HepG2 (cell line): Measurements from ENCODE around the gene OR11H6. TPM values are rescaled to one million over a fixed set of nuclear protein-coding genes. Genes with fewer than 3 reads are reported as not detected.
"Not testable (repeated sequence)": the region's sequence is repeated elsewhere in the genome, so short reads cannot be mapped to it uniquely, and the experiment has no call there.

Source experiments
- ATAC-seq: fragments of 200-7000 bp; cut with Tn5 transposase; 3 replicates; pipeline ENCODE4 v1.9.1; 2020; ENCODE audit warnings: mild to moderate bottlenecking, moderate library complexity
- BruUV-seq: library from RNA; stranded (reverse); fragments of 400-500 nt; replicated peaks from 2 replicates; lab custom pipeline; 2021; lab: Mats Ljungman, UMichigan
- CTCF ChIA-PET: fragments of 300-600 bp; formaldehyde crosslinking; extraction: SDS; loops from one replicate; lab custom pipeline; 2021; ENCODE audit warnings: low total read pairs, inconsistent platforms, low intra/inter-chr PET ratio; lab: Yijun Ruan, JAX
- POLR2A ChIA-PET: fragments of 350-600 bp; sonication (Branson Sonifier 250); formaldehyde crosslinking; loops from one replicate; lab custom pipeline; 2020; ENCODE audit warnings: antibody characterized with exemption, inconsistent platforms; lab: Yijun Ruan, JAX
- DNase-seq: peaks from one replicate; pipeline ENCODE4 v3.0.0-alpha.2; 2015; ENCODE audit warnings: low spot score
- FAIRE-seq: peaks from 3 replicates; lab custom pipeline; 2011; peaks lifted over from hg19 to GRCh38; lab: Jason Lieb, UNC
- H2AFZ ChIP-seq: one replicate; pipeline ENCODE4 v1.6.1; 2011; ENCODE audit warnings: low read length, inconsistent platforms
- H3K27ac ChIP-seq: fragments of 300-600 bp; 3 replicates; pipeline ENCODE4 v1.8.0; 2011; ENCODE audit warnings: mixed run types, mild to moderate bottlenecking, mixed read lengths, low read length, inconsistent platforms; ENCODE audit not compliant: insufficient read depth; ENCODE audit errors: extremely low read length
- H3K27me3 ChIP-seq, 2 experiments: fragments of 200-600 bp in 1 of 2; 2 replicates in 1 of 2; 3 replicates in 1 of 2; pipeline versions ENCODE4 v1.6.0 to v1.8.0; 2011; ENCODE audit warnings: low read length in 2 of 2, mild to moderate bottlenecking in 2 of 2, moderate library complexity in 2 of 2, inconsistent platforms in 1 of 2; ENCODE audit not compliant: insufficient read depth in 2 of 2, control insufficient read depth in 1 of 2
- H3K36me3 ChIP-seq, 2 experiments: fragments of 200-600 bp in 1 of 2; replicated peaks in 1 of 2; 2 replicates in 1 of 2; 3 replicates in 1 of 2; pipeline versions ENCODE4 v1.5.1 to v1.8.0; 2011; ENCODE audit warnings: low read length in 2 of 2, inconsistent platforms in 1 of 2; ENCODE audit not compliant: insufficient read depth in 2 of 2, control insufficient read depth in 1 of 2
- H3K4me1 ChIP-seq: 2 replicates; pipeline ENCODE4 v1.5.1; 2012; ENCODE audit warnings: low read length, inconsistent platforms; ENCODE audit not compliant: insufficient read depth
- H3K4me2 ChIP-seq: 2 replicates; pipeline ENCODE4 v1.6.0; 2011; ENCODE audit warnings: low read depth, low read length, inconsistent platforms
- H3K4me3 ChIP-seq, 3 experiments: fragments of 200-600 bp in 1 of 3; sonication (generic), shearing (Covaris generic) in 1 of 3; replicated peaks in 1 of 3; 2 replicates each; pipeline ENCODE4 v1.5.1; 2011 to 2016; ENCODE audit warnings: low read length in 3 of 3, inconsistent platforms in 2 of 3, low read depth in 2 of 3, mild to moderate bottlenecking in 2 of 3, control low read depth in 1 of 3, mixed read lengths in 1 of 3; ENCODE audit not compliant: insufficient read depth in 1 of 3
- H3K79me2 ChIP-seq: one replicate; pipeline ENCODE4 v1.6.1; 2011; ENCODE audit warnings: low read length, inconsistent platforms; ENCODE audit not compliant: insufficient read depth
- H3K9ac ChIP-seq: 2 replicates; pipeline ENCODE4 v1.6.0; 2011; ENCODE audit warnings: mild to moderate bottlenecking, low read depth, low read length, inconsistent platforms; ENCODE audit not compliant: insufficient read depth
- H3K9me3 ChIP-seq: 2 replicates; pipeline ENCODE4 v1.5.1; 2012; ENCODE audit warnings: mild to moderate bottlenecking, low read length
- H4K20me1 ChIP-seq: 2 replicates; pipeline ENCODE4 v1.6.0; 2011; ENCODE audit warnings: inconsistent platforms, mild to moderate bottlenecking, low read length, moderate library complexity; ENCODE audit not compliant: insufficient read depth
- JUND ChIP-seq: sonication (generic); formaldehyde crosslinking; IDR thresholded peaks from 2 replicates; pipeline ENCODE4 v1.8.0; 2022; ENCODE audit warnings: mild to moderate bottlenecking, missing genetic modification reagents
- MIER3 ChIP-seq: IDR thresholded peaks from 2 replicates; pipeline ENCODE4 v1.6.1; 2016; ENCODE audit warnings: missing compliant biosample characterization, borderline replicate concordance
- SOX13 ChIP-seq, 3 experiments: fragments of 450-650 bp in 1 of 3; sonication (generic) in 1 of 3; formaldehyde crosslinking in 1 of 3; IDR thresholded peaks in 2 of 3; conservative IDR thresholded peaks in 1 of 3; 2 replicates each; pipeline versions ENCODE4 v1.5.0 to v1.6.1; 2016 to 2020; ENCODE audit warnings: antibody characterized with exemption in 1 of 3, mild to moderate bottlenecking in 1 of 3, missing compliant biosample characterization in 1 of 3, missing genetic modification reagents in 1 of 3, moderate library complexity in 1 of 3
- SOX5 ChIP-seq: IDR thresholded peaks from 2 replicates; pipeline ENCODE4 v1.6.1; 2016; ENCODE audit warnings: borderline replicate concordance
- THAP7 ChIP-seq: sonication (generic); formaldehyde crosslinking; IDR thresholded peaks from 2 replicates; pipeline ENCODE4 v1.8.1; 2023; ENCODE audit warnings: mild to moderate bottlenecking, missing genetic modification reagents
- WIZ ChIP-seq: sonication (generic); formaldehyde crosslinking; IDR thresholded peaks from 2 replicates; pipeline ENCODE4 v1.5.1; 2020; ENCODE audit warnings: mild to moderate bottlenecking, missing genetic modification reagents
- ZHX2 ChIP-seq, 2 experiments: sonication (generic) in 1 of 2; formaldehyde crosslinking in 1 of 2; IDR thresholded peaks; 2 replicates each; pipeline versions ENCODE4 v1.6.1 to v1.9.0; 2014 to 2022; ENCODE audit warnings: antibody characterized with exemption in 1 of 2, borderline replicate concordance in 1 of 2, inconsistent platforms in 1 of 2, low read depth in 1 of 2, missing genetic modification reagents in 1 of 2
- WGBS: methylation state at CpG from one replicate; pipeline ENCODE4 v1.1.6; 2017; ENCODE audit warnings: low lambda C conversion rate; 5-methylcytosine and 5-hydroxymethylcytosine counted together
- in situ Hi-C: cut with HindIII; loops from 2 replicates; pipeline ENCODE4 v1.10.0; 2017; ENCODE audit warnings: low pct_unique_long_range_greater_than_20kb; ENCODE audit not compliant: extremely low pct_ligation_motif_present
- intact Hi-C: fragments of 100-400 bp; cut with micrococcal nuclease; formaldehyde crosslinking; loops from one replicate; pipeline ENCODE4 v1.10.0; 2022; ENCODE audit not compliant: unreplicated experiment
- polyA plus RNA-seq, 8 experiments: library from polyadenylated mRNA; depleted of rRNA in 3 of 8; stranded (reverse) in 7 of 8; unstranded in 1 of 8; fragments of >200 nt; fragmentation: Illumina TruSeq in 4 of 8; extraction: Trizol in 4 of 8; gene quantifications; 2 replicates each; pipeline versions ENCODE4 v1.2.1 to v1.2.3, GENCODE V29; 2011 to 2016; ENCODE audit warnings: low read depth in 4 of 8, missing spikeins in 1 of 8, mixed read lengths in 1 of 8; ENCODE audit not compliant: insufficient read depth in 1 of 8
- total RNA-seq, 5 experiments: library from RNA; depleted of rRNA; stranded (reverse); fragments of >200 nt; fragmentation: Illumina TruSeq; extraction: Trizol; gene quantifications; 2 replicates each; pipeline ENCODE4 v1.2.3, GENCODE V29; 2016; ENCODE audit warnings: low read depth in 1 of 5

Gene OR11H6
- total and polyA plus RNA-seq, 2 of the 13 experiments (the other 11 are each of a cell fraction or from before 2014, with no cell fraction given) = not detected

- POLR2A ChIA-PET, H3K9me3 ChIP-seq, FAIRE-seq, CTCF ChIA-PET, in situ Hi-C loops, H3K79me2 ChIP-seq, DNase-seq, H3K9ac ChIP-seq, H3K4me1 ChIP-seq, H2AFZ ChIP-seq, intact Hi-C loops, H3K27me3 ChIP-seq, H3K27ac ChIP-seq, H4K20me1 ChIP-seq, H3K36me3 ChIP-seq, ATAC-seq, H3K4me3 ChIP-seq, H3K4me2 ChIP-seq, BruUV-seq: not testable (repeated sequence)
These were observed 49.3 kb upstream of the OR11H6 start for GRCh38 chr14:20174205-20174604.

GRCh38 chr14:20176330-20176729 lies 47.2 kb upstream of the OR11H6 start:
- CTCF ChIA-PET = no interaction called here
- Histone ChIP-seq H3K27ac (no peak overlapping the region), H3K36me3 (no peaks in the 10 kb centered on the region), H3K9ac (no peak overlapping the region), H3K27me3 (no peaks in the 10 kb centered on the region), H3K79me2 (no peaks in the 10 kb centered on the region), H3K4me2 (no peak overlapping the region), H4K20me1 (no peaks in the 10 kb centered on the region), H2AFZ (no peak overlapping the region), H3K4me1 (no peaks in the 10 kb centered on the region), H3K9me3 (no peaks in the 10 kb centered on the region), H3K4me3 (no peak overlapping the region)
- no peak for ATAC-seq
- in situ Hi-C loops = no loop called here
- intact Hi-C loops = no loop called here
- BruUV-seq = no TSS peak
- WGBS = 6% methylated on average over 6 of the region's 6 CpGs
- no peak for DNase-seq
- POLR2A ChIA-PET = no interaction called here
- no peak for FAIRE-seq
- TF ChIP-seq ZHX2 (IDR thresholded peaks at IDR 0.05; ENCODE audit: low read depth) = no peak
- no peak for TF ChIP-seq ZHX2 (CRISPR knock-in tag; IDR thresholded peaks at IDR 0.05; ENCODE audit: borderline replicate concordance)
- TF ChIP-seq THAP7 = no peak
- TF ChIP-seq SOX5 (CRISPR knock-in tag) = no peak
- no peak for TF ChIP-seq MIER3 (CRISPR knock-in tag)
- no peak for TF ChIP-seq WIZ (CRISPR knock-in tag)
- no peak for TF ChIP-seq SOX13 (IDR thresholded peaks at IDR 0.05)
- TF ChIP-seq SOX13 (CRISPR knock-in tag; conservative IDR thresholded peaks at IDR 0.05 in 1 of 2, IDR thresholded peaks at IDR 0.05 in 1 of 2) = no peak
- TF ChIP-seq JUND (CRISPR knock-in tag) = no peak
